HG03139 (cell line): Measurements from ENCODE around the gene NPLOC4.

ENCODE experiments used
- ATAC-seq: cut with Tn5 transposase; IDR thresholded peaks from one replicate; pipeline ENCODE4 v1.9.1; 2021; ENCODE audit not compliant: unreplicated experiment

NPLOC4 gene

GRCh38 chr17:81664051-81664470, 27.1 kb upstream of the NPLOC4 start:
- ATAC-seq: no peak

GRCh38 chr17:81662002-81662401, 25.1 kb upstream of the NPLOC4 start:
- no peak for ATAC-seq

GRCh38 chr17:81660441-81660840, 23.5 kb upstream of the NPLOC4 start:
- no peak for ATAC-seq

GRCh38 chr17:81659038-81659437, 22.1 kb upstream of the NPLOC4 start:
- no peak for ATAC-seq

- no peak for ATAC-seq
These were observed 19.9 kb upstream of the NPLOC4 start for GRCh38 chr17:81656835-81657234.

- no peak for ATAC-seq
These were observed 19.3 kb upstream of the NPLOC4 start, which contains the start of gene PDE6G for GRCh38 chr17:81656118-81656743. Gene PDE6G, minus strand, starts transcription at chr17:81656542. Its CDS starts 3,237 bp downstream, at chr17:81653305.

- ATAC-seq: no peak
These were observed 18.6 kb upstream of the NPLOC4 start for GRCh38 chr17:81655378-81656117.

GRCh38 chr17:81652906-81653771, 16.2 kb upstream of the NPLOC4 start:
- no peak for ATAC-seq

GRCh38 chr17:81651692-81652091, 14.8 kb upstream of the NPLOC4 start:
- no peak for ATAC-seq

- ATAC-seq: no peak
These were observed 14.0 kb upstream of the NPLOC4 start for GRCh38 chr17:81650951-81651350.

- ATAC-seq: no peak
These were observed 11.8 kb upstream of the NPLOC4 start for GRCh38 chr17:81648707-81649085.

GRCh38 chr17:81648013-81648706, 11.2 kb upstream of the NPLOC4 start:
- ATAC-seq: no peak

GRCh38 chr17:81647640-81648012, 10.7 kb upstream of the NPLOC4 start:
- ATAC-seq: no peak

- no peak for ATAC-seq
These were observed 10.1 kb upstream of the NPLOC4 start for GRCh38 chr17:81646869-81647600.

GRCh38 chr17:81644976-81645952, 8.4 kb upstream of the NPLOC4 start:
- no peak for ATAC-seq

GRCh38 chr17:81644496-81644895, 7.6 kb upstream of the NPLOC4 start:
- no peak for ATAC-seq

GRCh38 chr17:81641825-81642489, 5.0 kb upstream of the NPLOC4 start:
- ATAC-seq: no peak

GRCh38 chr17:81640011-81640410, 3.1 kb upstream of the NPLOC4 start:
- ATAC-seq: no peak

- no peak for ATAC-seq
These were observed 1.8 kb upstream of the NPLOC4 start for GRCh38 chr17:81638683-81639082.
